ENCODE results near the gene EXOC5.

The EXOC5 gene, protein sequence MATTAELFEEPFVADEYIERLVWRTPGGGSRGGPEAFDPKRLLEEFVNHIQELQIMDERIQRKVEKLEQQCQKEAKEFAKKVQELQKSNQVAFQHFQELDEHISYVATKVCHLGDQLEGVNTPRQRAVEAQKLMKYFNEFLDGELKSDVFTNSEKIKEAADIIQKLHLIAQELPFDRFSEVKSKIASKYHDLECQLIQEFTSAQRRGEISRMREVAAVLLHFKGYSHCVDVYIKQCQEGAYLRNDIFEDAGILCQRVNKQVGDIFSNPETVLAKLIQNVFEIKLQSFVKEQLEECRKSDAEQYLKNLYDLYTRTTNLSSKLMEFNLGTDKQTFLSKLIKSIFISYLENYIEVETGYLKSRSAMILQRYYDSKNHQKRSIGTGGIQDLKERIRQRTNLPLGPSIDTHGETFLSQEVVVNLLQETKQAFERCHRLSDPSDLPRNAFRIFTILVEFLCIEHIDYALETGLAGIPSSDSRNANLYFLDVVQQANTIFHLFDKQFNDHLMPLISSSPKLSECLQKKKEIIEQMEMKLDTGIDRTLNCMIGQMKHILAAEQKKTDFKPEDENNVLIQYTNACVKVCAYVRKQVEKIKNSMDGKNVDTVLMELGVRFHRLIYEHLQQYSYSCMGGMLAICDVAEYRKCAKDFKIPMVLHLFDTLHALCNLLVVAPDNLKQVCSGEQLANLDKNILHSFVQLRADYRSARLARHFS

DNA sequence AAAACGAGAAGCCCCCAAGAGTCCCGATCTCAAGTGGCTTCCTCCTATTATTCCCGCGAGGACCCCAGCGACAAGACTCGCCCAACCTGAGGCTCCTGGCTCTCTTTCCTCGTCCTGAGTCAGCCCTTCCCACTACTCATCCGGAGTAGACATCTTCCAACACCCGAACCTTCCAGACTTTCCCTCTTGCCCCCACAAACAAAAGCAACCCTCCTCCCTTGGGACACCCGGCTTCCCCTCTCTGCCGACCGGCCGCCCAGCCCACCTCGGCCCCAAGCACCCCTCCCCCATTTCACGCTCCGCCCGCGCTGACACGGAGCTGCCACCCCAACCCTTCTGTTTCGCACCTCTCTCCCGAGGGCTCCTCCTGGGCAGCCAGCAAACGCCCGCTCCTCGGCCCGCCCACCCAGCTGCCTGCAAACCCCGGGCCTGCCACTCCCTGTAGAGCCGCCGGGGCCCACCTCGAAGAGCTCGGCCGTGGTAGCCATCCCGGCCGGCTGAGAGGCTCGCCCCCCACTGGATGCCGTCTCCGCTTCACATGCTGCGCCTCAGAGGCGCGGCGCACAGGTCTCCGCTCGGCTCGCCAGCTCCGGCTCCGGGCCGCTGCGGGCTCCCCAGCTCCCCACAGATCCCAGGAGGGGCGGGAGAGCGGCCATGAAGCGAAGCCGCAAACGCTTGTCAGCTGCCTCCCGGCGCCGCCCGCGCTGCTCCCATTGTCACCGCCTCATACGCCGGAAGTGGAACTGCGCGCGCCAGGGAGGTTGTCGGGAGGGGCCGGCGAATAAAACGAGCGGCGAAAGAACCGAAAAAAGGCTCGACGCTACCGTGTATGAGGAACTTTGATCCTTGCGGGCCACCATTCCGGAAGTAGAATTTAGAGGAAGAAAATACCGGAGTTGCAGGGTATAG, at the start of gene EXOC5, which contains the start of gene AP5M1:
EXOC5 (minus strand) TSS at position 745 of the 909 bp plus-strand sequence; CDS start at position 488, 257 bp downstream.
AP5M1 (plus strand) TSS at position 811 of the 909 bp plus-strand sequence. CDS start 344 bp downstream, outside the sequence.
- DNase-seq: peak; percentile 95

DNA sequence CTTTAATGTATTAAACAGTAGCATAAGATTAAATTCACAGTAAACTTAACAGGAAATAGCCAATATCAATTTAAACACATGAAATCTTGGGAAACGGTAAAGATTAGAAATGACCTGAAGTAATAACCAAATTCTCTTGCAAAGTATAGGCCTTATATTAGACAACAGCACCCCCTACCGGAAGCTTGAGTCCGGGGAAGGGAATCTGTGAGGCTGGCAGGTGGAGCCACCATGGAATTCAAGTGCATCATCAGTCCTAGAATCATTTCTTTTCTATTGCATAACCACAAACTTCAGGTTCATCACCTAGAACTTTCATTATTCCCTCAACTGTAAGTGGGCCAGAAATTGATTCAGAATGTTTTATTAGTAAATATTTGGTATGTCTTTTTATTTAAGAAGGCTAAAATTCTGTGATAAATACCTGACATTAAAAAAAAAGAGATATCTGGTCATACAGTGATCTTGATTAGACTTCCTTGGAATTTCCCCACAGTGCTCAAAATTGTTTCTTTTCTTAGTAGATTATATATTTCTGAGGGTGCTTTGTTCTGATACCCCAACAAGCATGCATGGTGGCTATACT, 48.6 kb upstream of the EXOC5 start:
- DNase-seq: peak; percentile 73

- no peak for DNase-seq
These were observed 45.8 kb upstream of the EXOC5 start for GRCh38 chr14:57314396-57315089.

GRCh38 chr14:57302883-57303282, 34.2 kb upstream of the EXOC5 start:
- no peak for DNase-seq

- no peak for DNase-seq
These were observed 30.8 kb upstream of the EXOC5 start for GRCh38 chr14:57299511-57299910.

- peak; percentile 37 for DNase-seq
These were observed 29.1 kb upstream of the EXOC5 start for GRCh38 chr14:57297852-57298251.

GRCh38 chr14:57295239-57295638, 26.5 kb upstream of the EXOC5 start:
- DNase-seq: no peak

- DNase-seq: no peak
These were observed 25.4 kb upstream of the EXOC5 start for GRCh38 chr14:57293866-57294837.

- DNase-seq: no peak
These were observed 23.3 kb upstream of the EXOC5 start for GRCh38 chr14:57291692-57292647.

- DNase-seq: no peak
These were observed 22.0 kb upstream of the EXOC5 start for GRCh38 chr14:57290751-57291150.

DNA sequence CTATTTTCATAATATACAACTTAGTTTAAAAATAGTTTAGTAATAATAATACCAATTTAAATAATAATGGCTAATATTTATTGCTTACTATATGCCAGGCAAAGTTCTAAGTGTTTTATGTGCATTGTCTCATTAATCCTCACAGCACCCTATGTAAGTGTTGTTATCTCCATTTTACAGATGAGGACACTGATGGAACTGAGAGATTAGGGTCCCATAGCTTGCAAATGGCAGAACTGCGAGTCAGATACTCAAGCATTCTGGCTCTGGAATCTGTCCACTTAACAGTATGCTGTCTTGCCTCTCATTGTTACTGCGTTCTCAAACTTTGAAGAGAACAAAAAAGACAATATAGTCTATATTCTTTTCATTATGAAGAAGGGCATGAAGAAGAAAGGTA, 19.0 kb upstream of the EXOC5 start:
- no peak for DNase-seq

DNA sequence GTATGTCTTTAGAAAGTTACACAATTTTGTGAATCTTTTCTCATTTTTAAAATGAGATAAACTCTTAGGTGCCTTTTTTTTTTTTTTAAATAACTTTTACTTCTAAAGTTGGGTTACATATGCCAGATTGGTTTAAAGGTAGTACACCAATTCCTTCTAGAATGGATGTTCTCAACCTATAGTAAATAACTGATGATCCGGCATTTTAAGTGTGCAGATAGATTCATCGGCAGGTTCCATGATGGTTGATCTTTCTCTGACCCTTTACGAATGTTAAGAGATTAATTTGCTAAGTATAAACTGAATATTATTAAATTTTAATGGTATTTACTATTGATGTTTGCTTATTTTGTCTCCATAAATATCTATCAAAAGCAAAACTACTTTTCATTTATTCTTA, 8.4 kb upstream of the EXOC5 start:
- DNase-seq: no peak

DNA sequence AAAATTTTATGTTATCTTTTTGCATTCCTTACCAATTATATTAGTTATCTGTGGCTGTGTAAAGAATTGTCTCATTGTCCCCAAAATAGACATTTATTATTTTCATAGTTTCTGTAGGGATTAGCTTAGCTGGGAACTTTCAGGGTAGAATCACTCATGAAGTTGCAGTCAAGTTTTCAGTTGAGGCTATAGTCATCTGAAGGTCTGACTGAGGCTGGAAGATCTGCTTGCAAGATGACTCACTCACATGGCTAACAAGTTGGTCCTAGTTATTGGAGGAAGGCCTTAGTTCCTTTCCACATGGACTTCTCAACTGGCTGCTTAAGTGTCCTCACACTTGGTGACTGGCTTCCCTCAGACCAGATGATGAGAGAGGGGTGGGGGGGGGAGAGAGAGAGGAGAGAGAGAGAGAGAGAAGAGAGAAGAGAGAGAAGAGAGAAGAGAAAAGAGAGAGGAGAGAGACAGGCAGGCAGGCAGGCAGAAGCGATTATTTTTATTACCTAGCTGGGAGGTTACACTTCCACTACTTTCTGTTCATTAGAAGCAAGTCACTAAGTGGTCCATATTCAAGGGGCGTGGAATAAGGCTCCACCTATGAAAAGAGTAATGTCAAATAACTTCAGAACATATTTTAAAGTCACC, 6.4 kb upstream of the EXOC5 start:
- DNase-seq: no peak

- no peak for DNase-seq
These were observed 5.8 kb upstream of the EXOC5 start for GRCh38 chr14:57274551-57274950.

DNA sequence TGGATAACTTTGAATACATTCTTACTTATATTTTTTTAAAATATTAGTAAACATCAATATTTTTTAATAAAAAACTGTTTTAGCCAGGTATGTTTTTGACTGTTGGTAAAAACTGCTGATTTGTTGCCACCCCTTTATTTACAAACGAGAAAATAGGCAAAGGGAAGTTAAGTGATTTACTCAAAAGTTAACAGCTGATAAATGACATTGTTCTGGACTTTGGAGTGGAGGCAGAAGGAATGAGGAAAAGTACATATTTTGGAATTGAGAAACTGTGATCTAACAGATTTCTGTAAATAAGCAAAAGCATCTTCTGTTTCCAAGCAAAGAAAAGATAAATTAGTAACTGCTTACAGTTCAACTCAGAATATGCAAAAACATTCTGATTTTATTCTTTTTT, 4.5 kb upstream of the EXOC5 start:
- DNase-seq: no peak

- DNase-seq: no peak
These were observed 2.6 kb downstream of the EXOC5 start for GRCh38 chr14:57266065-57266464.

DNA sequence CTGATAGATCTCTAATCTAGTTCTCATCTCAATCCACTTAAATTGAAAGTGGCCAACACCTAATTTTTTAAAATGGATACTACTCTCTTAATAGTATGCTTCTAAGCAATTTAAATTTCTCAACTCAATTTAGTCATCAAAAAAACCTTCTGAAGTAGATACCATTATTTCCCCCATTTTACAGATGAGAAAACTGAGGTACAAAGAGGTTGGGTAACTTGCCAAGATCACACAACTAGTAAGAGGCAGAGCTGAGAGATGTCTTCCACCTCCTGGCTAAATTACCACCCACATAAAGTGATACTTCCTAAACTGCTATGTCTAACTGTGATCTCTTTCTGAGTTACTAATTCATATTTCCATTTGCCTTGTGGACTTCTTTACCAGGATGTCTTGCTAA, 6.6 kb downstream of the EXOC5 start:
- no peak for DNase-seq

DNA sequence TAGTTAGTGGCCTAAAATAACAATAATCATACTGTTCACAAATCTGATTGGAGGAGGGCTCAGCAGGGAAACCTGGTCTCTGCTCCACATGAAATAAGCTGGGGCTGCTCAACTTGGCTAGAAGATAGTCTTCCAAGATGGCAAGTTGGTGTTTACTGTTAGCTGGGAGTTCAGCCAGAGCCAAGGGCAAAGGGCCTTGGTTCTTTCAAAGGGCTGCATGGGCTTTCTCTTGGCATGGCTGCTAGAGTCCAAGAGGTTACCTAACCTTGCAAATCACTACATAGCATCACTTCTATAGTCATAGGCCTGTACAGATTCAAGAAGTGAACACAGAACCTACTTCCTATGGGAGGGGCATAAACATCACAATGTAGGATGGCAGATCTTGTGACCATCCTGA, 7.1 kb downstream of the EXOC5 start:
- DNase-seq: no peak

- no peak for DNase-seq
These were observed 9.0 kb downstream of the EXOC5 start for GRCh38 chr14:57259672-57260071.

Measured in femur (tissue), 1 donor.